ENCODE data around the gene ATG2A.
"Not testable (repeated sequence)": the region's sequence is repeated elsewhere in the genome, so short reads cannot be mapped to it uniquely, and the experiment has no call there.

Gene ATG2A

GRCh38 chr11:64849598-64850356 lies 67.2 kb downstream of the ATG2A start:
- no peak for DNase-seq
- TF ChIP-seq GATA1 (IDR thresholded peaks at IDR 0.05; ENCODE audit: low read depth, low read length) (no peak), POLR2A (IDR thresholded peaks at IDR 0.05; ENCODE audit: low read length) (no peak)

- DNase-seq, result no peak
- TF ChIP-seq POLR2A (IDR thresholded peaks at IDR 0.05; ENCODE audit: low read length) (no peak), GATA1 (IDR thresholded peaks at IDR 0.05; ENCODE audit: low read depth, low read length) (no peak)
These were observed 68.0 kb downstream of the ATG2A start for GRCh38 chr11:64848826-64849597.

- peak; percentile 69 to 73 for DNase-seq
- TF ChIP-seq GATA1 (IDR thresholded peaks at IDR 0.05; ENCODE audit: low read depth, low read length), result no peak
- no peak for TF ChIP-seq POLR2A (IDR thresholded peaks at IDR 0.05; ENCODE audit: low read length)
These were observed 68.7 kb downstream of the ATG2A start for GRCh38 chr11:64848214-64848825.

DNA sequence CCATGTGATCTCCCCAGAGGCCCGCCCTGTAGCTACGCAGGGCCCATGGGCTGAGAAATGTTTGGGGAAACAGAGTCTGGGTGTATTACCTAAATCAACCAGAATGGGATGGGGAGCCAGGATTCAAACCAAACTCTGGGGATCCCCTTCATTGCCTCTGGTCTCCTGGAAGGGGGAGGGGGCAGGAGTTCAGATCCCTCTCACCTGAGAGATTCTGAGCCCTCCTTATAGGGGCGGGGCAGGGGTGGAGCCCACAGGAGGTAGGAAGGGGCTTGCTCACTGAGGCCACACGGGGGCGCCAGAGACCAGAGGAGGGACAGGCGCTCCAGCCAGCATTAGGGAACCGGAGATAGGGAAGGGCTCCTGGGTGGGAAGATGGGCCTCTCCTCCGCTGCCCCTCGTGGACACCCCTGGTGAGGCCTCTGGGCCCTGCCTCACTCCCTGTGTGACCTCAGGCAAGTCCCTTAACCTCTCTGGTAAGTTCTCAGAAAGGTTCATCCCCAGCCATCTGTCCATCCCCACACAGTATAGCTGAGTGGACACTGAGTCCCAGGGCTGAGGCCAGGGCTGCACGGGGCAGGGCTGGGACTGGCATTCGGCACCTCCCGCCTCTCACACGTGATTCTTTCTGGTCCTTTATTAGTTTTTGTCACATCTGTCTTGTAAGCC lies 69.9 kb downstream of the ATG2A start:
- TF ChIP-seq GATA1 (IDR thresholded peaks at IDR 0.05; ENCODE audit: low read depth, low read length) (no peak), POLR2A (IDR thresholded peaks at IDR 0.05; ENCODE audit: low read length) (no peak)
- peak; percentile 89 to 95 for DNase-seq

GRCh38 chr11:64845776-64846129 lies 71.3 kb downstream of the ATG2A start:
- not testable (repeated sequence) for DNase-seq

DNA sequence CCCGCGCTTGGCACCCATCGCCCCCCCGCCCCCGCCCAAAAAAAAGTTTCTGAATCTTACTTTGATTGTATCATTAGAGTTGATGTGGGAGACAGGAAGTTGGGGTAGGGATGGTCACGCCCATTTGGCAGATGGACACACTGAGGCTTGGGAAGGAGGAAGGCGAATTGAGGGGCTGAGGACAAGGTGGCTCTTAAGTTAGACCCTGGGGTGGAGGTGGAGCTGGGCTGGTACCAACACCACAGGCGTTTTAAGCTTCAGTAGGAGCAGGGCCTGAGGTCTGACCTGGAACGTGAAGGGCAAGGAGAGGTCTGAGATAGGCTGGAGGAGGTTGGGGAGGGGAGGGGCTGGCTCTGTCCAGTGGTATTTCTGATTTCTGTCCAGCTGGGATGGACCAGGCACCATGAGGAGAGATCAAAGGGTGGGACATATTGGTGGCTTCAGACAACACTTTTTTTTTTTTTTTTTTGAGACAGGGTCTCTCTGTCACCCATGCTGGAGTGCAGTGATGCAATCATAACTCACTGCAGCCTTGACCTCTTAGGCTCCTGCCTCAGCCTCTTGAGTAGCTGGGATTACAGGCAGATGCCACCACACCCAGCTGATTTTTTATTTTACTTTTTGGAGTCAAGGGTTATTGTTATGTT lies 71.8 kb downstream of the ATG2A start:
- DNase-seq, result peak in 1 of 2 experiments; percentile 51
- TF ChIP-seq POLR2A (IDR thresholded peaks at IDR 0.05; ENCODE audit: low read length), result no peak
- TF ChIP-seq GATA1 (IDR thresholded peaks at IDR 0.05; ENCODE audit: low read depth, low read length), result no peak

Data from erythroblast (primary cell).